ENCODE results near the gene ZC3H11A.
"Not testable (repeated sequence)": the region's sequence is repeated elsewhere in the genome, so short reads cannot be mapped to it uniquely, and the experiment has no call there.

ZC3H11A gene

DNA sequence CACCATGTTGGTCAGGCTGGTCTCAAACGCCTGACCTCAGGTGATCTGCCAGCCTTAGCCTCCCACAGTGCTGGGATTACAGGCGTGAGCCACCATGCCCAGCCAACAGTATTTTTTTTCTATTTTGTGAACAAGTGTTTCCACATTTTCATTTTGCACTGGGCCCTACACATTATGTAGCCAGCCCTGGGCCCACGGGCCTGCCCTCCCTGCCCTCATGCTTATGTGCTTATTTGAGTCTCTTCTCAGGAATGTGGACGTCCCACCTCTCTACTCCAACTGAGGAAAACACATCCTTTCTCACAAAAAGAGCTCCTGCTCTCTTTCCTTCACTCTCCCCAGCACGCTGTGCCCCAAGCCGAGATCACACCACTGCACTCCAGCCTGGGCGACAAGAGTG, 13.5 kb upstream of the ZC3H11A start:
- no peak for DNase-seq (ENCODE audit: low read depth)

DNA sequence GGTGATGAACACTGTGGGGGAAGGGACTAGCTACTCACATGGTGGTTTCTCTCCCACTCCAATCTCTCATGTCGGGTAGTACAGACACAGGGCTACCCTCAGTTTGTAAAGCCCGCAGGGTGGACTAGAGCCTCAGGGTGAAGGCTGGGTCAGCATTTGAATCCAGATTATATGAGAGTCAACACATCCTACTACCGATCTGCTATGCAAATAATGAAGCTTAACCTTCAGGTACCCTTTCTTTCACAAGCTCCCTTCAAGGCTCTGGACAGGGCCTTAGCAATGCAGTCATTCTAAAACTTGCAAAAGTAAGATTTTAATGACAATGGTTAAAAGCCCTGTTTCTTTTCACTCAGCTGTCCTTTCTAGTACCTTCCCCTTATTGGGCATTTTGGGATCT, 5.5 kb upstream of the ZC3H11A start:
- no peak for DNase-seq (ENCODE audit: low read depth)

DNA sequence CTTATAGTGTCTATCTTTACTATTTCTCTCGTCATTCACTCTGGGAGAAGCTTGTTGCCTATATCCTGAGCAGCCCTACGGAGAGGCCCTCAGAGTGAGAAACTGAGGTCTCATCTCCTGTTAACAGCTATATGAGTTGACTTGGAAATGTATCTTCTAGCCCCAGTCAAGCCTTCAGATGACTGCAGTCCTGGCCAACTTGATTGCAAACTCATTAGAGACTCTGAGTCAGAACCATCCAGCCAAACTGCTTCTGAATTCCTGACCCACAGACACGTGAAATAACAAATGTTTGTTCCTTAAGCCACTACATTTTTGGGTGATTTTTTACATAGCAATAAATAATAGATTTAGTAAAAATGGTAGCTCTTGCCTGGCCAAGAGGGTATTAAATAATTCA, 3.9 kb upstream of the ZC3H11A start:
- no peak for DNase-seq (ENCODE audit: low read depth)

DNA sequence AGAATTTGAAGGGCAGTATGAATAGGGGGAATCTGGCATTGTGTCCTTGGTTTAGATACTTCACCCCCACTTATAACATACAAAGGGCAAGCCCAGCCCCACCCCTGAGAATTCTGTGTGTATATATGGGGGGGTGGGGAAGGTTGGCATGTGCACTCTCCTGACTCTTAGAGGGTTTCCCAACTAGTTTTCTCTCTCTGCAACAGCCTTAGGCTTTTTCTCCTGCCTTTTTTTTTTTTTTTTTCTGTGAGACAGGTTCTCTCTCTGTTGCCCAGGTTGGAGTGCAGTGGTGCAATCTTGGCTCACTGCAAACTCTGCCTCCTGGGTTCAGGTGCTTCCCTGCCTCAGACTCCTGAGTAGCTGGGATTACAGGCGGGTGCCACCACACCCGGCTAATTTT, 2.9 kb upstream of the ZC3H11A start:
- no peak for DNase-seq (ENCODE audit: low read depth)

DNA sequence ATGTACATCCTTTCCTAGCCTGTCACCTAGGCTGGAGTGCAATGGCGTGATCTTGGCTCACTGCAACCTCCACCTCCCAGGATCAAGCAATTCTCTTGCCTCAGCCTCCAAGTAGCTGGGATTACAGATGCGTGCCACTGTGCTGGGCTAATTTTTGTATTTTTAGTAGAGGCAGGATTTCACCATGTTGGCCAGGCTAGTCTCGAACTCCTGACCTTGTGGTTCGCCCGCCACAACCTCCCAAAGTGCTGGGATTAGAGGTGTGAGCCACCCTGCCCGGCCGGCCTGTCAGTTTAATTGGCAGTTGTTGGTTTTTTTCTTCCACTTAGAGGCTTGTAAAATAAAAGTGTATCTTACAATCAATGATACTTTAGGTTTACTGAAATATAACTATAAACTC, 1.9 kb upstream of the ZC3H11A start:
- not testable (repeated sequence) for DNase-seq (ENCODE audit: low read depth)

DNA sequence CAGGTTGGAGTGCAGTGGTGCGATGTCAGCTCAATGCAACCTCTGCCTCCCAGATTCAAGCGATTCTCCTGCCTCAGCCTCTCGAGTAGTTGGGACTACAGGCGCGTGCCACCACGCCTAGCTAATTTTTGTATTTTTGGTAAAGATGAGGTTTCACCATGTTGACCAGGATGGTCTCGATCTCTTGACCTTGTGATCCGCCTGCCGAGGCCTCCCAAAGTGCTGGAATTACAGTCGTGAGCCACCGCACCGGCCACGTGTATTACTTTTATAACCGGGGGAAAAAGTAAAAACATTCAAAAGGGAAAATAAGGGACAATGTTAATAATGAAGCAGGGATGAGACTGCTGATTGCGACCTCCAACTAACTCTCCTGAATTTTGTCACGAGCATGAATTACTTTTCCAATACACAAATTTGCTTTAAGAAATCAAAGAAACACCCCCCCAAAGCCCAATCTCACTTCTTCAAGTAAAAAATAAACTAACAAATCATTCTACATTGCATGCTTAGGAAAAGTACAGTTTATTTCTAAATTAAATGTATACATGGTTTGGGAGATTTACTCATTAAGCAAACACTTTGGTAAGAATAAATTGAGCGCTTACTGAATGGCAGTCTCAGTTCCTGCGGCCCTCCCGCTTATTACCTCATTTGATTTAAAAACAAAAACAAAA, 521 bp upstream of the ZC3H11A start:
- no peak for DNase-seq (ENCODE audit: low read depth)

DNA sequence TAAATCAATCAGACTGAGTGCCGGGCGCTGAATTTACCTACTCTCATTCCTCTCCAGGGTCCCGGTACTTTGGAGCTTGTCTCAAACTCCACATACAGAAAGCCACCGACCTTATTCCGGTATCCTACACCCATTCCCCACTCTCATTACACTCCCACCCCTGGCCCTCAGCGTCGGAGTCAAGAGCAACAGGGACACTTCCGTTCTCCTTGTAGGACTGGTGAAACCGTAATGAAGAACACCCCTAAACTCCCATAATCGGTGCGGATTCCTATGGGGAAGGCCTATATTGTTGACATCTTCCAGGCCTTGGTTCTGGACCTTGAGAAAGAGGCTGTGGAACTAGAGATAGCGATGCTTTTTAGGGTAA, 798 bp downstream of the ZC3H11A start:
- DNase-seq (ENCODE audit: low read depth): no peak

- DNase-seq (ENCODE audit: low read depth): no peak
These were observed 1.8 kb downstream of the ZC3H11A start for GRCh38 chr1:203797216-203797615.

GRCh38 chr1:203797948-203798655, 2.7 kb downstream of the ZC3H11A start:
- no peak for DNase-seq (ENCODE audit: low read depth)

DNA sequence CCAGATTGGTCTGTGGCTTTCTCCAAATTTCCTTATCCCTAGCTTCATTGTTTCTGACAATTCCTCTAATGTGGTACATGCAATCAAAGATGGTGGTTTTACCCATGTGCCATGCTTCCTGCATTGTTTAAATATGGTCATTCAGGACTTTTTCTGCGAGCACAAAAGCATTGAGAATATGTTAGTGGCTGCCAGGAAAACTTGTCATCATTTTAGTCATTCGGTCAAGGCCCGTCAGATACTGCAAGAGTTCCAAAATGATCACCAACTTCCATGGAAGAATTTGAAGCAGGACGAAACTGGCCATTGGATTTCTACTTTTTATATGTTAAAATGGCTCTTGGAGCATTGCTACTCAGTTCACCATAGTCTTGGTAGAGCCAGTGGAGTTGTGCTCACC, 3.7 kb downstream of the ZC3H11A start:
- DNase-seq (ENCODE audit: low read depth): no peak

GRCh38 chr1:203799971-203800370, 4.5 kb downstream of the ZC3H11A start:
- no peak for DNase-seq (ENCODE audit: low read depth)

GRCh38 chr1:203805689-203806088, 10.3 kb downstream of the ZC3H11A start:
- no peak for DNase-seq (ENCODE audit: low read depth)

GRCh38 chr1:203807196-203807595, 11.8 kb downstream of the ZC3H11A start:
- DNase-seq (ENCODE audit: low read depth): no peak

DNA sequence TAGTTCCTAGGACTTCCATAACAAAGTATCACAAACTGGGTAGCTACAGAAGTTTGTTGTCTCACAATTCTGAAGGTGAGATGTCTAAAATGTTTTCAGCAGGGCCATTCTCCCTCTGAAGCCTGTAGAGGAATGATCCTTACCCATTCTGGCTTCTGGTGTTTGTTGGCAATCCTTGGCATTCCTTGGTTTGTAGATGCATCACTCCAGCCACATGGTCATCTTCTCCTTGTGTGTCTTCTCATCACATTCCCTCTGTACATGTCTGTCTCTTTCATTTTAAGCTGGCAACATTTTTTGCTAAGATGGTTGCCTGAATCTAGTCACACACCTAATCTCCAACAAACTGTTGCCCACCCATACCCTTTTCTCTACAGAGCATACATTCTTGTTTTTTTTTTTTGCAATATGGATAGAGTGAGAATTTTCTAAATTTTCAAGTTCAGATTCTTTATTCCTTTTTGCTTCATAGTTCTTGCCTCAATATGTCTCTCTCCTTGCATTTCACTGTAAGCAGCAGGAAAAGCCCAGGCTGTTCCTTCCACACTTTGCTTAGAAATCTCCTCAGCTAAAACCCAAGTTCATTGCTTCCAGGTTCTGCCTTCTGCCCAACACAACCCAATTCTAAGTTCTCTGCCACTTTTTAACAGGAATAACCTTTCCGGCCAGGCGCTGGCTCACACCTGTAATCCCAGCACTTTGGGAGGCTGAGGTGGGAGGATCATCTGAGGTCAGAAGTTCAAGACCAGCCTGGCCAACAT, 18.3 kb downstream of the ZC3H11A start:
- DNase-seq (ENCODE audit: low read depth): no peak

- no peak for DNase-seq (ENCODE audit: low read depth)
These were observed 23.0 kb downstream of the ZC3H11A start for GRCh38 chr1:203818399-203818798.

DNA sequence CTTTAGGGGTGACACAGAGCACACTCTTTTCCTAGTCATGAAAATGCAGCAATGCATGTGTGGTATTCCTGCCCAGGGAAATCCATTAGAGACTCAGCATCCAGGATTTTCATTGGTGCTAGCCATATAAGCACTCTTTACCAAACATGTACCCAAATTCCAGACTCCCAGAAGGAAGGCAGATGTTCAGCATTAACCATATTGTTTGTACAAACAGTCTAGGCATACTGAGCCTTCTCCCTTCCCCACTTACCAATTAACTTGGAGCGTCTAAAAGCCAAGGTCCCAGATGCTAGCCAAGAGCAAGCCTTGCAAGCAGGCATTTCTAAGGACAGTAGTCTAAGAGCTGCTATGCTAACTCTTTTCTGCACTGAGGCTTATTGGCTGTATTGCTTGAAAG, 27.9 kb downstream of the ZC3H11A start:
- DNase-seq (ENCODE audit: low read depth): no peak

GRCh38 chr1:203826175-203826574, 30.8 kb downstream of the ZC3H11A start:
- DNase-seq (ENCODE audit: low read depth): no peak

GRCh38 chr1:203828002-203828401, 32.6 kb downstream of the ZC3H11A start:
- no peak for DNase-seq (ENCODE audit: low read depth)

DNA sequence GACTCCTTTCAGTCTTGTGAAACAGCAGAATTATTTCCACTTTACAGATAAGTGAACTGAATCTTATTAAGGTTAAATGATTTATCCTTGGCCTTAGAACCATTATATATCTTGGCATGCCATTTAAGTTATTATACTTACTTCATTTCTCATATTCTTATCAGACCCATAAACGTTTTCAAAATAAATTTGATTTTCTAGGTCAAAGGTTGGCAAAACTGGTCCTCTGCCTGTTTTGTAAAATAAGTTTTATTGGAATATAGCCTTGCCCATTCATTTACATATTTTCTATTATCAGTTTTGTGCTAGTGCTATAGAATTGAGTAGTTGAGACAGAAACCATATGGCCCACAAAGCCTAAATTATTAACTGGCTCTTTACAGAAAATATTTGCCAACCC, 33.1 kb downstream of the ZC3H11A start:
- DNase-seq (ENCODE audit: low read depth): no peak

- not testable (repeated sequence) for DNase-seq (ENCODE audit: low read depth)
These were observed 33.8 kb downstream of the ZC3H11A start for GRCh38 chr1:203829247-203829646.

- no peak for DNase-seq (ENCODE audit: low read depth)
These were observed 40.1 kb downstream of the ZC3H11A start for GRCh38 chr1:203835476-203835875.

- no peak for DNase-seq (ENCODE audit: low read depth)
These were observed 43.7 kb downstream of the ZC3H11A start for GRCh38 chr1:203839081-203839480.

DNA sequence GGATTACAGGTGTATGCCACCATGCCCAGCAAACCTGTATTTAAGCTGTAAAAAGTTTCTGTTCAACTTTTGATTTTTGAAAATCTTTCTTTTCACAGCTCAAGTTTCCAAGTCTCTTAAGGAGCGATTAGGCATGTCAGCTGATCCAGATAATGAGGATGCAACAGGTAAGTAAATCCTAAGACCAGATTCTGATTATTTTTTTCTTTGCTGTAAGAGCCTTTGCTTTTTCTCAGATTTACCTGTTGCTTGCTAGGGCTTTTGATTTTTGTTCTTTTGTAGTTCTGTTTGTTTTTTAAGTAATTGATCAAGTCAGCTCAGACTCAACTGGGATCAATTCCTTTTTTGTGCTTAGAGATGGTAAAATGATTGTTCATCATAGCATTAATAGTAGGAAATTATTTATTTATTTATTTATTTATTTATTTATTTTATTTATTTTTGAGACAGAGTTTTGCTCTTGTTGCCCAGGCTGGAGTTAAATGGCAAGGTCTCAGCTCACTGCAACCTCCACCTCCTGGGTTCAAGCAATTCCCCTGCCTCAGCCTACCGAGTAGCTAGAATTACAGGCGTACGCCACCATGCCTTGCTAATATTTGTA, 44.9 kb downstream of the ZC3H11A start:
- no peak for DNase-seq (ENCODE audit: low read depth)

All from stimulated activated CD8-positive, alpha-beta memory T cell treated with anti-CD3 and anti-CD28 coated beads, Interleukin-15, amount 100 ng/mL, for 24 hours (primary cell).